CD4-positive, alpha-beta T cell treated with Interleukin-21 for 1 hour (primary cell): ENCODE data around the gene AOC3.
A peak's percentile ranks its signal among the peaks of the same experiment; 100 is the strongest.

ENCODE experiments used
- DNase-seq: peaks from one replicate; pipeline ENCODE4 v3.0.0-alpha.2; 2020

Gene AOC3, protein sequence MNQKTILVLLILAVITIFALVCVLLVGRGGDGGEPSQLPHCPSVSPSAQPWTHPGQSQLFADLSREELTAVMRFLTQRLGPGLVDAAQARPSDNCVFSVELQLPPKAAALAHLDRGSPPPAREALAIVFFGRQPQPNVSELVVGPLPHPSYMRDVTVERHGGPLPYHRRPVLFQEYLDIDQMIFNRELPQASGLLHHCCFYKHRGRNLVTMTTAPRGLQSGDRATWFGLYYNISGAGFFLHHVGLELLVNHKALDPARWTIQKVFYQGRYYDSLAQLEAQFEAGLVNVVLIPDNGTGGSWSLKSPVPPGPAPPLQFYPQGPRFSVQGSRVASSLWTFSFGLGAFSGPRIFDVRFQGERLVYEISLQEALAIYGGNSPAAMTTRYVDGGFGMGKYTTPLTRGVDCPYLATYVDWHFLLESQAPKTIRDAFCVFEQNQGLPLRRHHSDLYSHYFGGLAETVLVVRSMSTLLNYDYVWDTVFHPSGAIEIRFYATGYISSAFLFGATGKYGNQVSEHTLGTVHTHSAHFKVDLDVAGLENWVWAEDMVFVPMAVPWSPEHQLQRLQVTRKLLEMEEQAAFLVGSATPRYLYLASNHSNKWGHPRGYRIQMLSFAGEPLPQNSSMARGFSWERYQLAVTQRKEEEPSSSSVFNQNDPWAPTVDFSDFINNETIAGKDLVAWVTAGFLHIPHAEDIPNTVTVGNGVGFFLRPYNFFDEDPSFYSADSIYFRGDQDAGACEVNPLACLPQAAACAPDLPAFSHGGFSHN

GRCh38 chr17:42850954-42851353 is at the start of gene AOC3:
TSS of gene AOC3 (plus strand) at chr17:42851199. CDS start at chr17:42851344, 145 bp downstream.
- no peak for DNase-seq

DNA sequence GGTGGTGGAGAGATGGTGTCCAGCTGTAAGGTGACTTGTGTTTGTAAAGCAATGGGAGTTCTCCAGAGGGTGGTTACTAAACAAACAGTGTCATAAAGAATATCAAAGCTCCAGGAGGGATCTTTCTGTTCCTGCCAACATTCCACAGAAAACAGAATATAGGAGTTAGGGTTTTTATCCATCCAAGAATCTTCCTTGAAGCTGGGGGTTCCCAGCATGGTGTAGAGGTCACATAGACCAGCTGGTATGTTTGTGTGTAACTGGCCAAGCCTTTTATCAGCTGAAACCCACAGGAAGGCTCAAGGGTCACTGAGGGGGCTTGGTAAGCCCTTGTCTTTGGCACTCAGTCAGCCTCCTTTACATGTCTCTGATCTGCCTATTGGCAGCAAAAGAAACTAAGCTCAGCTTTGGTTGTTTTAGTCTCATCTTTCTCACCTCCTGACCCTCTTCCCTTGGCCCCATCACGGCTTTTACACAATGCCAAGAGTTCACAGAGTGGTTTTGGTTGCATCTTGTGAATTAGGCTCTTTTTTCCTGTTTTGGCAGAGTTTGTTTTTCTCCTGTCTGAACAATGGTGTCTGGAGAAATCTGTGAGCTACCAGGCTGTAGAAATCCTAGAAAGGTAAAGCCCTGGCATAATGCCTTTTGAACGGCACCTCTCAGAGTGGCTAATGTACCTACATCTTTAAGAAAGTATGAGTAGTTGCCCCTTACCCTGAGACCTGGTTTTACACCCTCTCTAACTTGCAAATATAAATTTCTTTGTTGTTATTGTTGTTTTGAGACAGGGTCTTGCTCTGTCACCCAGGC is 47.7 kb upstream of the AOC3 start:
- DNase-seq = no peak

GRCh38 chr17:42804918-42805367 is 46.1 kb upstream of the AOC3 start:
- DNase-seq = no peak

DNA sequence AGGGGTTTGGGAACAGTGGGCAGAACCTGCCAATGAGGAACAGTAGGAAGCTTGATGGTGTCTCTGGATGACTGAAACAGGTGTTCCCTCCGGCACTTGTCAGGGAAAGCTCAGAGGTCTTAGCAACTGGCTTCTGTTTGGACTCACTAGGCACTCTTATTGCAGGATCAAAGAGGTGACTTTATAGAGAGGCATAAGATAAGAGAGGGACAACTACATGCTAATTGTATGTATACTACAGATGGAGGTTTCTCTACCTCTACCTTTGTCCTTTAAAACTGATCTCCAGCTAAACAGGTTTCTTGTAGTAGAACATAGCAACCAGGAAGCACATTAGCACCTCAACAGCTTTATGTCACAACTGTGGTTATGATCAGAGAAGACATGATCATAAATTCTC is 44.8 kb upstream of the AOC3 start:
- DNase-seq = no peak

DNA sequence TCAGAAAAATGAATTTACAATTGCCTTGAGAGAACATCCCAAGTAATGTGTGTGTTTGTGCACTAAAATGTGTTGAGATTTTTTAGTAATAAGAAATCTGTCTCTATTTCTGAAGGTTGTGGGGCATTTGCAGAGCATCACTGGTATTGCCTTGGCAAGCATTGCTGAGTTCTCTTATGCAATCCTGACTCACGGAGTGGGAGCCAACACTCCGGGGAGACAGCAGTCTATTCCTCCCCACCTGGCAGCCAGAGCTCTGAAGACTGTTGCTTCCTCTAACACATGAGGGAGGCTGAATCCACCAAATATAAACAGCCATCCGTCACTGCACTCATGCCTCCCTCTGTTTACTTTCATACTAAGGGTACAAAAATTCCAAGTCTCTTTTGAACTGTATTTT is 41.7 kb upstream of the AOC3 start:
- no peak for DNase-seq

- DNase-seq = no peak
Measured at GRCh38 chr17:42814633-42815399, 36.2 kb upstream of the AOC3 start.

DNA sequence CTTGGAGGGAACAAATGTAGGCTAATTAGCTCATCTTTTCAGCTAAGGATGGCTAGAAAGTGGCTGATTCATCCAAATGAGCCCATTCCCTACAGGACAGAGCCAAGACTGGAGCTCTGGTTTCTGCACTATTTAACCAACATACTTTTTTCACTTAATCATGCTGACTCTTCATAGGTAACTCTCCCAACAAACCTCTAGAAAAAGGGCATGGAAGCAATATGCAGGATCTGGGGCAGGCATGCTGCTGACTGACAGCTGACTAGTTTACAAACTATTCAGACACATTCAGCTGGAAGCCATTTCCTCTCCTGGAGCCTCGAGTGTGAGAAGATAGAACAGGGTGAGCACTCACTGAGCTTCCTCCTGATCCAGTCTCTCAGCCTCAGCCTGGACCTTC is 33.1 kb upstream of the AOC3 start:
- DNase-seq = no peak

GRCh38 chr17:42818379-42818778 is 32.6 kb upstream of the AOC3 start:
- no peak for DNase-seq

- DNase-seq = peak; percentile 70
Measured at GRCh38 chr17:42819939-42820535, 31.0 kb upstream of the AOC3 start.

- no peak for DNase-seq
Measured at GRCh38 chr17:42821176-42821575, 29.8 kb upstream of the AOC3 start.

DNA sequence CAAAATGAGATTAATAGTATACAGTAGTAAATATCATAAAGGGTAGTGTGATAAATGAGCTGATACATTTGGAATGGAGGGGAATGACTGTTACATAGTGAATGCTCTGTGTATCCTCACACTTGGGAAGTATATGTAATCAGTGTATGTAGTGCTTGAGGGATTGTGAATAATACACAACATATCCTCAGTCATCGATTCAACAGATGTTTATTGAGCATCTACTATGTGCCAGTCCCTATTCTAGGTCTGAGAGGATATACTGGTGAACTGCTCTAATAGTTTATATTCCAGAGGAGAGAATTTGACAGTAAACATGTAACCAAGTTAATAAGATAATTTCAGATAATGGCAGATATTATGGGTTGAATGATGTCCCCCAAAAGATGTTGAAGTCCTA is 23.5 kb upstream of the AOC3 start:
- DNase-seq = no peak

DNA sequence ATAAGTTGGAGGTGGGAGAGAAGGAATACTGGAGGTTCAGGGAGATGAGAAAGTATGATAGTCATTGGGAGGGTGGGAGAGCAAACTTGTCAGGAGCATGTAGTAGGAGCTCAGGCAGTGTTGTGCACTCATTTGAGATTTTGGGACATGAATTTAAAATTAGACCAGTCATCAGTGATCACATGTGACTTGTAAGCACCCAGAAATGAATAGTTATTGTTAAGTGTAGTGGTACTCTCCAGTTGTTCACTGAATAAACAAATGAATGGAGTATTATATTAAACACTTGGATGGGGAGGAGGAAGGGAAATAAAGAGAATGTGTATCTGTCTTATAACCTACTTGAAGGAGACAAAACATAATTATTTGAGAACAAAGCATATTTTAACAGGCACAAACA is 20.0 kb upstream of the AOC3 start:
- no peak for DNase-seq

DNA sequence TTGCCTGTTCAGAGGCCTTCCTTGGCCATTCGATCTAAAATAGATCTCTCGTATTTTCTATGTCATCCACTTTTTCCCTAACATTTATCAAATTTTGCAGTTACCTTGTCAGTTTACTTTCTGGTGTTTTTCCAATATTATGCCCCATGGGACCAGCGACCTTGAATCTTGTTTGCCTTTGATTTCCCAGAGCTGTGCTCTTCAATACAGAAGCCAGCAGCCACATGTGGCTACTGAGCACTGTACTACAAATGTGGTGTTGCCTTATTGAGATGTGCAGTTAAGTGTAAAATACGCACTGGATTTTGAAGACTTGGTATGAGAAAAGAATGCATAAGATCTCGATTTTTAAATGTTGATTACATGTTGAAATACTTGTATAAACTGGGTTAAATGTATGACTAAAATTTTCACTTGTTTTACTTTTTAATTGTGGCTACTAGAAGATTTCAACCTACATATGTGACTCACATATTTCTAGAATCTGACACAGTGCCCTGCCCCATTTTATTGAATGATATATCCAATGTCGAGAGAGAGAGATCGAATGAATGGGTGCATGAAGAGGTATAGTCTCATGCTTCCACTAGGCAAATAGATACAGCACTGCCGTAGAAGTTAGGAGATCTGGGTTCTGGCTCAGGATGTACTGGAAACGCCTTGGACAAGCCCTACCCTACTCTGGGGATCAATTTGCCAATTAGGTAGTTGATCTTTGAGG is 18.6 kb upstream of the AOC3 start:
- no peak for DNase-seq

DNA sequence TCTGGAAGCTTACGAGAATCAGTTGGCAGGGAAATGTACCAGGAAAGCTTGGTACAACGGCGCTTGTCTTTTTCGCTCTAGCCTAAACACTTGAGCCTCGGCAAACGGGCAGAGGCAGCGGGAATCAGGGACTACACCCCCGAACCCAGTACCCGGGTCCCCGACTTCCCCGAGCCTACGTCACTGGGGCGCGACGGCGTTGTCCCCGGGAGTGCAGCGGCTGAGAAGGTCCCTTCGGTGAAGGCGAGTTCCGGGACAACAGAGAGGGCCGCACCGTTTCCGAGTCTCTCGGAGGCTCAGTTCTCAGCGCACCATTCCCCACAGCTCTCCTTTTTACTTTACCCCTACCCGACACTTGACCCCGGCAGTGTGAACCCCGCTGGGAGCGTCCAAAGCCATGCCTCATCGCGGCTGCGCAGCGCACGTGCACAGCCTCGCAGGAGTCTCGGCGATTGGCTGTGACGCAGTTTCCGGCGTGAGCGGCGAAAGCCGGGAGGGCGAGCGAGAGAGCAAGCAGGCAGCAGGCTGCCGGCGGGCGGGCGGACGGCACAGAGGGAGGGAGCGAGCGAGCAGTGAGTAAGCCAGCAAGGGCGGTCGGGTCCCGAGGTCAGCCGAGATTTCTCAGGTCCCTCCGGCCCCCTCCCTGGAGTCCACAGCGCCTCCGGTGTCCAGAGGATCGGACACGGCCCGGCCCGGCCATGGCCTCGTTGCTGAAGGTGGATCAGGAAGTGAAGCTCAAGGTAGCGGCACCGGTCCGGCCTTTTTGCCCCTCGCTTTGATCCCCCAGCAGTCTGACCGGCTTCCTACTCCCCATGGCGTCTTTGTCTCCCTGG is 17.8 kb upstream of the AOC3 start, which contains the start of gene PSME3:
Gene PSME3 (plus strand): TSS at position 464 of the 833 bp plus-strand sequence. CDS start 235 bp downstream, at position 699.
- DNase-seq = peak; percentile 91

DNA sequence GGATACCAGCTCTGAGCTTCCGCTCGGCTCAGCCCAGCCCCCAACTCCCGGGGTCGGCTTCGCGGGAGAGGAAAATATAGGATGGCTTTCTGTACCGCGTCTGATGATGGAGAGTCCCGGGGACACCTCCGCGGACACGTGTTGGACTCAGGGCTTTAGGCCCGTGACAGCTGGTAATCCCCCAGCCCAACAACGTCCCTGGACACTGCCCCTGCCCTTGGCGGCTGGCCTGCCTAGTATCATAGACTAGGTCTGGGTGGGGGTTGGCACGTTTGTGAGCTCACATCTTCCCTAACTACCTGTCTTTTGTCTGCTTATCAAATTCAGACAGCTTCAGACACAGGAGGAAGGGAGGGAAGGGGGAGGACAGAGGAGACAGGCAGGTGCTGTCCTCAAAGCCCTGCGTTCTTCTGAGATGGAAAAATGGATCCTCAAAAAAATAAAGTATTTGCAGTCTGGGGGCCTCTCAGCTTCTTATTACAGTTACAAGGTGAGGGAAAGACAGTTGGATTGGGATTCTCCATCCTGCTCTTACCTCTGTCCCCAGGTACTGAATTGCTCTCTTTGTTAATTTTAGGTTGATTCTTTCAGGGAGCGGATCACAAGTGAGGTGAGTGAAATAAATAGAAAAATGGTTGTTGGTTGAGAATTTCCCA is 17.1 kb upstream of the AOC3 start:
- DNase-seq = peak; percentile 4

DNA sequence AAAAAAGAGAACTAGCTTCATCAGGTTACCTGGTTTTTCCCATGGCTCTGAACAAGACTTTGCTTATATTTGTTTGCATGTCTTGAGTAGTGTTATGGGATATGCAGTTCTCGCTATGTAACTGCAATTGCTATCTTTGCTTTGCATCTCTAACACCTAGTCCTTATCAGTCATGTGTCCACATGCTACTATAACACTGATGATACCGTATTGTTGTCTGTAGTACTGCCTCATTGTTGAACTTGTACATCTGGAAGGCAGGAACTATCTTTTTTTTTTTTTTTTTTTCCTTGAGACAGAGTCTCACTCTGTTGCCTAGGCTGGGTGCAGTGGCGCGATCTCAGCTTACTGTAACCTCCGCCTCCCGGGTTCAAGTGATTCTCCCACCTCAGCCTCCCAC is 15.3 kb upstream of the AOC3 start:
- DNase-seq = no peak

DNA sequence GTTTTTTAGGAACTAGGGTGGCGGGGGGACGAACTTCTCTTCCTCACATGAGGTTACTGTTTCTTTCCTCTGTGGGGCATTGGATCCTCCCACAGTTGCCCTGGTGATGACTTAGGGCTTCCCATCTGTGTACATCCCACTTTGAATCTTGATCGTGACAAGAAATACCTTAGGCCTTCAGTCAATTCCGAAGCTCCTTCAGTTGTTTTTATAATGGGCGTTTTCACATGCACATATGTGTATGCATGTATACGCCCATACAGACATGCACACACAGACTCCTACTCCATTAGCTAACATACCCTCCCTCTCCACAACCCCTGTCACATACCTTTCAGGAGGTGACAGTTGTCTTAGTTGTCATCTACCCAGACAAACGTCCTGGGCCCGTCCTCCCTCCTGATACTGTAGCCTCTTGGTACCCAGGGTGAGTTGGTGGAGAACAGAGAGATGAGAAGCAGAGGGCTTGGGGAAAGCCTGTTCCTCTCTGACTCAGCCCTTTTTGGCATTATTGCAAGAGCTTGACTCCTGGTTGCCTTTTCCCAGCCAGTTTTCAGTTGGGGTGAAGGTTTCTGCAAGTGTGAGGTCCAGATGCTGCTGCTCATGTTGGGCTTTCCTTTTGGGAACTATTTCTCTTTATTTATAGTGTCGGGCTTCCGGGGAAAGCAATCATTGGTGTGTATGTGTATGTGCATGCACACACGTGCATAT is 8.9 kb upstream of the AOC3 start:
- DNase-seq = no peak

DNA sequence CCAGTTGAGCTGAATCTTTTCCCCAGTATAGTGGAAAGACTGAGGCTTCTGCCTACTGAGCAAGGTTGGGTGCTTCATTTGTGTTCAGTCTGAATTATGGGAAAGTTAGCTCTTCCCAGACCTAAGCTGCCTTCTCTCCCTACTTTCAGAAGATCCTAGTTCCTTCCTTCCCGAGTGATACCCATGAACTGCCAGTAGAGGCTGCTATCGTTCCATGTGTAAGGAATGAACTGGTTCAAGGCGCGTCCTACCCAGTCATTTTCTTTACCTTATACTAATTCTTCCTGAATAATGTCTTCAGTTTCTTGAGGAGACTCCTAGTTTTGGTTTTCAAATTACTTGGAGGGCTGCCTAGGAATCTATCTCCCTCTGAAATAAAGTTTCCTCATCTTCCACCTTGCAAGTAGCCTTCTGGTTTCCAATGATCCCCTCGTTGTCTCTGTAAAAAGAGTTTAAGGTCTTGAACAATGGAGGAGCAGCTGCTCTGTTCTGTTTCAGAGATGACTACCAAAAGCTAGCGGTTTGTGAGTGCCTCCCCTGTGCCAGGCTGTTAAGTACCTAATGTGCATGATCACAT is 7.6 kb upstream of the AOC3 start:
- DNase-seq = peak; percentile 34

DNA sequence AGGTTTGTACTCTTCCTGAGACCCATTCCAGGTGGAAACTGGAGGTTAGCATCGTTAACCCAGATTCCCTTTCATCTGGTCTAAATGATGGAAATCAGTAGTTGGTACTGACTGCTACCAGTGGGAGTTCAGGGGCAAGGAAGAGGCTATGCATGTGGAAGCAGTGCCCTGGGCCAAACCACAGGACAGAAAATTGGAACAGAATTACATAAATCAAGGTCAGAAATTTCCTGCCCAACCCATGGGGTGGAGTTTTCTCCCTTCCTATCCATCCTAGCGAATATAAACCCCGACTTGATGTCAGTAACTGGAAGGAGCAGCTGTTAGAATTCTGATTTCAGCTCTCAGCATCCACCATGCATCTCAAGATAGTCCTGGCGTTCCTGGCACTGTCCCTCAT is 6.7 kb upstream of the AOC3 start, which contains the start of gene AOC2:
Gene AOC2 (plus strand): TSS at position 310 of the 400 bp plus-strand sequence. CDS start 47 bp downstream, at position 357.
- DNase-seq = no peak
